Fibroblast of lung (primary cell): ENCODE data around the gene RRH. TPM values are rescaled to one million over a fixed set of nuclear protein-coding genes. Genes with fewer than 3 reads are reported as not detected.

Experiments used
- DNase-seq, 2 donors: peaks; one replicate each; pipeline versions ENCODE4 v3.0.0 to v3.0.0-alpha.2; 2010; ENCODE audit warnings: low read depth in 2 of 2
- H2AFZ ChIP-seq: 2 replicates; pipeline ENCODE4 v1.5.1; 2012; ENCODE audit warnings: low read length, control low read depth, inconsistent platforms
- H3K27ac ChIP-seq: 2 replicates; pipeline ENCODE4 v1.5.1; 2011; ENCODE audit warnings: low read length, control low read depth; ENCODE audit not compliant: insufficient read depth
- H3K27me3 ChIP-seq: 2 replicates; pipeline ENCODE4 v1.5.1; 2011; ENCODE audit warnings: mild to moderate bottlenecking, low read length; ENCODE audit not compliant: control insufficient read depth, insufficient read depth
- H3K36me3 ChIP-seq: 2 replicates; pipeline ENCODE4 v1.5.1; 2011; ENCODE audit warnings: low read length; ENCODE audit not compliant: control insufficient read depth, insufficient read depth
- H3K4me1 ChIP-seq: 2 replicates; pipeline ENCODE4 v1.5.1; 2011; ENCODE audit warnings: low read length; ENCODE audit not compliant: control insufficient read depth, insufficient read depth; ENCODE audit errors: extremely low read depth
- H3K4me2 ChIP-seq: 2 replicates; pipeline ENCODE4 v1.5.1; 2011; ENCODE audit warnings: low read length, control low read depth; ENCODE audit not compliant: insufficient read depth; ENCODE audit errors: extremely low read depth
- H3K4me3 ChIP-seq, 4 experiments: fragments of 200-600 bp in 1 of 4; sonication (generic) in 1 of 4; replicated peaks in 1 of 4; 2 replicates each; pipeline ENCODE4 v1.5.1; 2011 to 2016; ENCODE audit warnings: low read length in 4 of 4, low read depth in 3 of 4, mild to moderate bottlenecking in 3 of 4, control low read depth in 2 of 4, inconsistent platforms in 1 of 4, mixed read lengths in 1 of 4; ENCODE audit not compliant: insufficient read depth in 1 of 4; ENCODE audit errors: control extremely low read depth in 1 of 4
- H3K79me2 ChIP-seq: 2 replicates; pipeline ENCODE4 v1.5.1; 2012; ENCODE audit warnings: mild to moderate bottlenecking, low read length, inconsistent platforms; ENCODE audit not compliant: control insufficient read depth, insufficient read depth
- H3K9ac ChIP-seq: 2 replicates; pipeline ENCODE4 v1.5.1; 2011; ENCODE audit warnings: mild to moderate bottlenecking, low read length, control low read depth; ENCODE audit not compliant: insufficient read depth
- H3K9me3 ChIP-seq: 2 replicates; pipeline ENCODE4 v1.5.1; 2012; ENCODE audit warnings: low read depth, low read length; ENCODE audit not compliant: control insufficient read depth, insufficient read depth
- H4K20me1 ChIP-seq: 2 replicates; pipeline ENCODE4 v1.5.1; 2011; ENCODE audit warnings: low read length; ENCODE audit not compliant: control insufficient read depth, insufficient read depth; ENCODE audit errors: extremely low read depth
- EZH2 ChIP-seq: IDR thresholded peaks from 2 replicates; pipeline ENCODE4 v1.5.1; 2012; ENCODE audit warnings: low read length, control low read depth, mild to moderate bottlenecking; ENCODE audit errors: missing control alignments
- polyA plus RNA-seq, 2 donors: library from polyadenylated mRNA; depleted of rRNA in 1 of 2; stranded (reverse) in 1 of 2; unstranded in 1 of 2; fragments of >200 nt; gene quantifications; 2 replicates each; pipeline ENCODE4 v1.2.1, GENCODE V29; 2011 to 2012; ENCODE audit warnings: missing spikeins in 1 of 2
- total RNA-seq: library from RNA; depleted of rRNA; stranded (reverse); fragments of >200 nt; gene quantifications from 2 replicates; pipeline ENCODE4 v1.2.1, GENCODE V29; 2014
- TF ChIP-seq, protein P1 (sequence below), 2 donors: IDR thresholded peaks in 1 of 2; conservative IDR thresholded peaks in 1 of 2; 1 replicate in 1 of 2; 2 replicates in 1 of 2; pipeline ENCODE4 v1.5.1; 2011 to 2012; ENCODE audit warnings: low read length in 2 of 2, control low read depth in 1 of 2, inconsistent platforms in 1 of 2, low read depth in 1 of 2, mild to moderate bottlenecking in 1 of 2

The RRH gene
- total and polyA plus RNA-seq, 2 donors (not counting 1 experiment from before 2014, with no cell fraction given): under 0.01 to 0.08 TPM

DNA sequence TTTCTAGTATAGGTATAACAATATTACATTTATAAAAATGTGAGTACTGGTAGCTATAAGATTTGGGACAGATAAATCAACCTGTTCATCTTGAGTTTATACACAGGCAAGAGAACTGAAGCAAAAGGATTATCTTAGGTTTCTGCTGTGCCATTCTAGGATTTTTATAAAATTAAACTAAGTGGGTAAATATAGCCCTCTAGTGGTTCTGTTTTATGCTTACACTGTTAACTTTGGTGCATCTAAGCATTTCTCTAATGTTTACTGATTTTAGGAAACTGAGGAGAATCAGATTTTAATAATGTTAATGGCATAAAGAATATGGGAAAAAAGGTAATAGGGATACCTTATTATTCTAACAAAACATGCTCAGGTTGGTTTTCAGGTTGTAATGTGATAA, 1.1 kb upstream of the RRH start:
- peak; percentile 12 to 48 for DNase-seq
- Histone ChIP-seq H3K79me2 (no peaks in the 10 kb centered on the region), H3K36me3 (no peaks in the 10 kb centered on the region), H3K27ac (no peak overlapping the region), H3K9ac (no peak overlapping the region), H4K20me1 (no peaks in the 10 kb centered on the region), H3K9me3 (no peaks in the 10 kb centered on the region), H2AFZ (no peak overlapping the region), H3K4me2 (no peak overlapping the region), H3K4me3 (no peak overlapping the region), H3K27me3 (no peaks in the 10 kb centered on the region), H3K4me1 (no peaks in the 10 kb centered on the region)
- TF ChIP-seq EZH2: no peak
- TF ChIP-seq, protein P1, sequence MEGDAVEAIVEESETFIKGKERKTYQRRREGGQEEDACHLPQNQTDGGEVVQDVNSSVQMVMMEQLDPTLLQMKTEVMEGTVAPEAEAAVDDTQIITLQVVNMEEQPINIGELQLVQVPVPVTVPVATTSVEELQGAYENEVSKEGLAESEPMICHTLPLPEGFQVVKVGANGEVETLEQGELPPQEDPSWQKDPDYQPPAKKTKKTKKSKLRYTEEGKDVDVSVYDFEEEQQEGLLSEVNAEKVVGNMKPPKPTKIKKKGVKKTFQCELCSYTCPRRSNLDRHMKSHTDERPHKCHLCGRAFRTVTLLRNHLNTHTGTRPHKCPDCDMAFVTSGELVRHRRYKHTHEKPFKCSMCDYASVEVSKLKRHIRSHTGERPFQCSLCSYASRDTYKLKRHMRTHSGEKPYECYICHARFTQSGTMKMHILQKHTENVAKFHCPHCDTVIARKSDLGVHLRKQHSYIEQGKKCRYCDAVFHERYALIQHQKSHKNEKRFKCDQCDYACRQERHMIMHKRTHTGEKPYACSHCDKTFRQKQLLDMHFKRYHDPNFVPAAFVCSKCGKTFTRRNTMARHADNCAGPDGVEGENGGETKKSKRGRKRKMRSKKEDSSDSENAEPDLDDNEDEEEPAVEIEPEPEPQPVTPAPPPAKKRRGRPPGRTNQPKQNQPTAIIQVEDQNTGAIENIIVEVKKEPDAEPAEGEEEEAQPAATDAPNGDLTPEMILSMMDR (conservative IDR thresholded peaks at IDR 0.05 in 1 of 2, IDR thresholded peaks at IDR 0.05 in 1 of 2; ENCODE audit: low read depth in 1 of 2, low read length in 2 of 2): peak in 1 of 2 donors; percentile 55

DNA sequence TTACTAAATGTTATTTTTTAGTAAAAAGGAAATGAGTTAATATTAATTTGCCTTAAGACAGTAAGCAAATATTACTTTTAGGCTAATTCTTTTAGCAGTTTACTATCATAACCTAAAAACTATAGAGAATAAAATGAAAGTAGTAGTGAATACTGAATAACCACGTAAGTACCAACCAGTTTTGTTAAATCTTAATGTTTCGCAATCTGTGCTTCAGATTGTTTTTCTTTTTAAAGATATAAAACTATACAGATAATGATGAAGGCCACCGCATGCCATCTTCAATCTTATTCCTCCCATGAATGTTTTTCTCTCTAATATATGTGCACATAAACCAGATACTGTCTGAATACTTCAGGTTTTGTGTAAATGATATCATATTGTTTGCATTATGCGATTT, 6.0 kb downstream of the RRH start:
- no peaks in the 10 kb centered on the region for H3K27me3 ChIP-seq
- H3K27ac ChIP-seq: no peak overlapping the region
- no peaks in the 10 kb centered on the region for H4K20me1 ChIP-seq
- H3K4me1 ChIP-seq: no peaks in the 10 kb centered on the region
- H2AFZ ChIP-seq: no peak overlapping the region
- TF ChIP-seq, protein P1 (conservative IDR thresholded peaks at IDR 0.05 in 1 of 2, IDR thresholded peaks at IDR 0.05 in 1 of 2; ENCODE audit: low read depth in 1 of 2, low read length in 2 of 2): no peak
- no peak for TF ChIP-seq EZH2
- H3K36me3 ChIP-seq: no peaks in the 10 kb centered on the region
- no peak for DNase-seq
- H3K9me3 ChIP-seq: no peaks in the 10 kb centered on the region
- no peaks in the 10 kb centered on the region for H3K79me2 ChIP-seq
- H3K4me3 ChIP-seq: no peak overlapping the region
- no peak overlapping the region for H3K4me2 ChIP-seq
- H3K9ac ChIP-seq: no peak overlapping the region

DNA sequence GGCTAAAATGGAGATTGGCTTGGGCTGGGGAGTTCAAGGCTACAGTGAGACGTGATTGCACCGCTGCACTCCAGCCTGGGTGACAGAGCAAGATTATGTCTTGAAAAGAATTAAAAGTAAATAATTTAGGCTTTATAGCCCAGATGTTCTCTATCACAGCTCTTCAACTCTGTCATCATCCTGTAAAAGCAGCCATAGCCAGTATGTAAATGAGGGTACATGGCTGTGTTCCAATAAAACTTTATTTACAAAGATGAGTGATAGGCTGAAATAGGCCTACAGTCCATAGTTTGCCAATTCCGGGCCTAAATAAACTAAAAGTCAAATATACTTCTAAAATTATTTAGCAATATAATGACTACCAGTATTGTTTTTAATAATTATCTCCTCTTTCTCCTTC, 9.2 kb downstream of the RRH start:
- Histone ChIP-seq H3K9ac (no peak overlapping the region), H3K4me1 (no peaks in the 10 kb centered on the region), H3K4me2 (no peak overlapping the region), H2AFZ (no peak overlapping the region), H3K9me3 (no peaks in the 10 kb centered on the region), H4K20me1 (no peaks in the 10 kb centered on the region), H3K27me3 (no peaks in the 10 kb centered on the region), H3K27ac (no peak overlapping the region), H3K4me3 (no peak overlapping the region), H3K79me2 (no peaks in the 10 kb centered on the region), H3K36me3 (no peaks in the 10 kb centered on the region)
- DNase-seq: peak in 1 of 2 donors; percentile 17
- TF ChIP-seq EZH2: no peak
- TF ChIP-seq, protein P1 (conservative IDR thresholded peaks at IDR 0.05 in 1 of 2, IDR thresholded peaks at IDR 0.05 in 1 of 2; ENCODE audit: low read depth in 1 of 2, low read length in 2 of 2): no peak
